GM21390 (cell line): ENCODE data around the gene SLC9A1.

Experiments used
- ATAC-seq: cut with Tn5 transposase; IDR thresholded peaks from one replicate; pipeline ENCODE4 v1.9.1; 2021; ENCODE audit not compliant: unreplicated experiment

SLC9A1 gene

GRCh38 chr1:27077968-27078367 is 77.0 kb downstream of the SLC9A1 start:
- ATAC-seq: no peak

DNA sequence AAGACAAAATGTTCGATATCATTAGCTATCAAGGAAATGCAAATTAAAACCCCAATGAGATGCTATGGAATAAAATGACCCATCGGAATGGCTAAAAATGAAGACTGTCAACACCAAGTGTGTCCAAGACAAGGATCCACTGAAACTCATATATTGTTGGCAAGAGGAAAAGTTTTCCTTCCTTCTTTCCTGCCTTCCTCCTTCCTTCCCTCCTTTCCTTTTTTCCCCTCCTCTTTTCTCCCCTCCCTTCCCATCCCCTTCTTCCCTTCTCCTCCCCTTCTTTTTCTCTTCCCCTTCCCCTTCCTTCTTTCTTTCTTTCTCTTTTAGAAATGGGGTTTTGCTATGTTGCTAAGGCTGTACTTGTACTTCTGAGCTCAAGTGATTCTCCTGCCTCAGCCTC is 78.1 kb downstream of the SLC9A1 start:
- ATAC-seq: no peak

GRCh38 chr1:27074175-27074780 is 80.6 kb downstream of the SLC9A1 start:
- ATAC-seq: no peak

DNA sequence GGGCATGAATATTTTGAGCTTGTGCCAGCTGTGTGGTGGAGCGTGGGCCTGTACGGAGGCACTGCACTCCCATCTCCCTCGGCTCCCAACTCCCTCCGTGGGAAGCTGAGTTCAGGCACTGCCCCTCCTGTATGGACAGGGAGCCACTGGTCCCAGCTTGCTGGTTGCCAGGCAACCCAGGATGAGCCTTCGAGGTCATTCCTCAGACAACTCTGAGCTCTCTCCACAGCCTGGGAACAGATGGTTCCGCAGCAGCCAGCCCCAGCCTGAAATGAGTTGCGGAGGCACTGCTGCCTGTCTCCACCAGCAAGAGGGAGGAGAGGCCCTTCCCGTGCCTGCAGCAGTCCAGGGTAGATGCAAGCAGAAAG is 83.9 kb downstream of the SLC9A1 start:
- ATAC-seq: no peak

GRCh38 chr1:27070390-27071048 is 84.4 kb downstream of the SLC9A1 start:
- ATAC-seq: no peak

DNA sequence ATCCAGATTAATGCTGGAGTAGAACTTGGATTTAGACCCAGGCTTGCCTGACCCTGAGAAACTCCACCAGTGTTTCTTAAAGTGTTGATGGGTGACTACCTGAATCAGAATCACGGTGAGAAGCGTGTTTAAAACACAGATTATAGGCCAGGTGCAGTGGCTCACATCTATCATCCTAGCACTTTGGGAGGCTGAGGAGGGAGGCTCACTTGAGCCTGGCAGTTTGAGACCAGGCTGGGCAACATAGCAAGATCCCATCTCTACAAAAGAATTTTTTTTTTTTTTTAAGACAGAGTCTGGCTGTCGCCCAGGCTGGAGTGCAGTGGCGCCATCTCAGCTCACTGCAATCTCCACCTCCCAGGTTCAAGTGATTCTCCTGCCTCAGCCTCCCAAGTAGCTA is 86.0 kb downstream of the SLC9A1 start:
- no peak for ATAC-seq

GRCh38 chr1:27065999-27066630 is 88.8 kb downstream of the SLC9A1 start:
- ATAC-seq: no peak

- ATAC-seq: no peak
Measured at GRCh38 chr1:27060891-27061290, 94.0 kb downstream of the SLC9A1 start.

GRCh38 chr1:27058966-27059669 is 95.8 kb downstream of the SLC9A1 start:
- no peak for ATAC-seq

GRCh38 chr1:27057801-27058625 is 96.9 kb downstream of the SLC9A1 start:
- no peak for ATAC-seq

GRCh38 chr1:27057389-27057788 is 97.5 kb downstream of the SLC9A1 start:
- ATAC-seq: no peak

GRCh38 chr1:27053977-27054753 is 100.8 kb downstream of the SLC9A1 start:
- no peak for ATAC-seq

DNA sequence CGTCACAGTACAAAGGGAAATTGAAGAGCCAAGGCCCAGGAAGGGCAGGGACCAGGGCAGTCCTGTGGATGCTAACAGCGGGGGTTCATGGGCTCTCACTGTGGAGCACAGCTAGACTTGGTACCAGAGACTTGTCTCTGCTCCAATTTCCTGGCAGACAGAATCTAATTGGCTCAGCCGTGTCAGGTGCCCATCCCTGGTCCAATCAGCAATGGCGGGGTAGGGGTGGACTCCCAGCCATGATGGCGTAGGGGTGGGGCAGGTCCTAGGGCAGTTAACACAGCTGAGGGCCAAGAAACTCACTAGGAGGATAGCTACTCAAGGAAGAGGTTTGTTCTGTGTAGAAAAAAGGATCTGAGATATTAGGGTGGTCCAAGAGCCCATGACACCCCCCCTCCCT is 102.4 kb downstream of the SLC9A1 start:
- ATAC-seq: no peak

GRCh38 chr1:27049607-27050006 is 105.3 kb downstream of the SLC9A1 start:
- ATAC-seq: no peak

GRCh38 chr1:27049100-27049499 is 105.8 kb downstream of the SLC9A1 start:
- ATAC-seq: no peak
